ENCODE measurements around the gene OVCH2.
A peak's percentile ranks its signal among the peaks of the same experiment; 100 is the strongest.
"Not testable (repeated sequence)": the region's sequence is repeated elsewhere in the genome, so short reads cannot be mapped to it uniquely, and the experiment has no call there.

The OVCH2 gene

GRCh38 chr11:7671347-7672215, 34.7 kb downstream of the OVCH2 start:
- DNase-seq: no peak

- no peak for DNase-seq
Observed at GRCh38 chr11:7670641-7671040, 35.6 kb downstream of the OVCH2 start.

GRCh38 chr11:7668911-7669310, 37.4 kb downstream of the OVCH2 start:
- DNase-seq: no peak

GRCh38 chr11:7668464-7668863, 37.8 kb downstream of the OVCH2 start:
- DNase-seq: no peak

GRCh38 chr11:7667460-7667859, 38.8 kb downstream of the OVCH2 start:
- DNase-seq: no peak

- DNase-seq: no peak
Observed at GRCh38 chr11:7666292-7666866, 39.9 kb downstream of the OVCH2 start.

GRCh38 chr11:7665473-7666291, 40.6 kb downstream of the OVCH2 start:
- DNase-seq: peak; percentile 70

- no peak for DNase-seq
Observed at GRCh38 chr11:7664867-7665266, 41.4 kb downstream of the OVCH2 start.

- not testable (repeated sequence) for DNase-seq
Observed at GRCh38 chr11:7663531-7663930, 42.7 kb downstream of the OVCH2 start.

GRCh38 chr11:7657306-7658025, 48.8 kb downstream of the OVCH2 start:
- DNase-seq: no peak

GRCh38 chr11:7656704-7657103, 49.6 kb downstream of the OVCH2 start:
- no peak for DNase-seq

- no peak for DNase-seq
Observed at GRCh38 chr11:7655253-7656217, 50.7 kb downstream of the OVCH2 start.

GRCh38 chr11:7654195-7654705, 52.0 kb downstream of the OVCH2 start:
- DNase-seq: no peak

GRCh38 chr11:7651700-7652099, 54.6 kb downstream of the OVCH2 start:
- DNase-seq: no peak

- no peak for DNase-seq
Observed at GRCh38 chr11:7651140-7651551, 55.1 kb downstream of the OVCH2 start.

GRCh38 chr11:7648264-7648663, 58.0 kb downstream of the OVCH2 start:
- DNase-seq: no peak

GRCh38 chr11:7646866-7647265, 59.4 kb downstream of the OVCH2 start:
- no peak for DNase-seq

- no peak for DNase-seq
Observed at GRCh38 chr11:7645206-7645605, 61.1 kb downstream of the OVCH2 start.

- no peak for DNase-seq
Observed at GRCh38 chr11:7643314-7643713, 63.0 kb downstream of the OVCH2 start.

- DNase-seq: no peak
Observed at GRCh38 chr11:7642747-7643146, 63.5 kb downstream of the OVCH2 start.

- no peak for DNase-seq
Observed at GRCh38 chr11:7640816-7641215, 65.5 kb downstream of the OVCH2 start.

GRCh38 chr11:7639643-7640025, 66.6 kb downstream of the OVCH2 start:
- no peak for DNase-seq

Measured in activated naive CD4-positive, alpha-beta T cell treated with Interleukin-2 at 50 U/mL for 16 hours (primary cell).